ENCODE data around the gene PTCD1. TPM values are rescaled to one million over a fixed set of nuclear protein-coding genes. Genes with fewer than 3 reads are reported as not detected.

Gene PTCD1
- total RNA-seq, 4 donors from 2014 or later = 7.7 to 14.8 (median 10.7) TPM

- H3K27ac ChIP-seq = no peak overlapping the region
- WGBS = 91% methylated on average over 9 of the region's 9 CpGs
- H3K36me3 ChIP-seq = peaks cover 61% of the 10 kb centered on the region
- no peak overlapping the region for H3K4me3 ChIP-seq
- TF ChIP-seq, protein P1, sequence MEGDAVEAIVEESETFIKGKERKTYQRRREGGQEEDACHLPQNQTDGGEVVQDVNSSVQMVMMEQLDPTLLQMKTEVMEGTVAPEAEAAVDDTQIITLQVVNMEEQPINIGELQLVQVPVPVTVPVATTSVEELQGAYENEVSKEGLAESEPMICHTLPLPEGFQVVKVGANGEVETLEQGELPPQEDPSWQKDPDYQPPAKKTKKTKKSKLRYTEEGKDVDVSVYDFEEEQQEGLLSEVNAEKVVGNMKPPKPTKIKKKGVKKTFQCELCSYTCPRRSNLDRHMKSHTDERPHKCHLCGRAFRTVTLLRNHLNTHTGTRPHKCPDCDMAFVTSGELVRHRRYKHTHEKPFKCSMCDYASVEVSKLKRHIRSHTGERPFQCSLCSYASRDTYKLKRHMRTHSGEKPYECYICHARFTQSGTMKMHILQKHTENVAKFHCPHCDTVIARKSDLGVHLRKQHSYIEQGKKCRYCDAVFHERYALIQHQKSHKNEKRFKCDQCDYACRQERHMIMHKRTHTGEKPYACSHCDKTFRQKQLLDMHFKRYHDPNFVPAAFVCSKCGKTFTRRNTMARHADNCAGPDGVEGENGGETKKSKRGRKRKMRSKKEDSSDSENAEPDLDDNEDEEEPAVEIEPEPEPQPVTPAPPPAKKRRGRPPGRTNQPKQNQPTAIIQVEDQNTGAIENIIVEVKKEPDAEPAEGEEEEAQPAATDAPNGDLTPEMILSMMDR (IDR thresholded peaks at IDR 0.05) = no peak
- no peak for TF ChIP-seq POLR2A (IDR thresholded peaks at IDR 0.05)
- TF ChIP-seq EP300 (IDR thresholded peaks at IDR 0.05) = no peak
- TF ChIP-seq POLR2AphosphoS5 (IDR thresholded peaks at IDR 0.05) = no peak
- H3K9me3 ChIP-seq = no peaks in the 10 kb centered on the region
- H3K27me3 ChIP-seq = no peaks in the 10 kb centered on the region
- H3K4me1 ChIP-seq = peaks cover 2% of the 10 kb centered on the region
- DNase-seq (ENCODE audit: low spot score in 2 of 2) = no peak
Measured at GRCh38 chr7:99386584-99387238, 51.9 kb downstream of the PTCD1 start.

GRCh38 chr7:99385564-99385963 is 53.0 kb downstream of the PTCD1 start:
- DNase-seq (ENCODE audit: low spot score in 2 of 2) = no peak
- H3K27ac ChIP-seq = no peak overlapping the region
- H3K27me3 ChIP-seq = no peaks in the 10 kb centered on the region
- peaks cover 13% of the 10 kb centered on the region for H3K4me1 ChIP-seq
- 74% methylated on average over 8 of the region's 8 CpGs for WGBS
- peaks cover 50% of the 10 kb centered on the region for H3K36me3 ChIP-seq
- H3K9me3 ChIP-seq = no peaks in the 10 kb centered on the region
- H3K4me3 ChIP-seq = no peak overlapping the region
- TF ChIP-seq POLR2A (IDR thresholded peaks at IDR 0.05) (no peak), POLR2AphosphoS5 (IDR thresholded peaks at IDR 0.05) (no peak), EP300 (IDR thresholded peaks at IDR 0.05) (no peak)
- TF ChIP-seq, protein P1 (IDR thresholded peaks at IDR 0.05) = no peak

- Histone ChIP-seq H3K27ac (no peak overlapping the region), H3K4me3 (no peak overlapping the region), H3K4me1 (peaks cover 24% of the 10 kb centered on the region), H3K9me3 (no peaks in the 10 kb centered on the region), H3K36me3 (peaks cover 41% of the 10 kb centered on the region), H3K27me3 (no peaks in the 10 kb centered on the region)
- WGBS = 94% methylated on average over 4 of the region's 4 CpGs
- TF ChIP-seq, protein P1 (IDR thresholded peaks at IDR 0.05) = no peak
- TF ChIP-seq EP300 (IDR thresholded peaks at IDR 0.05) = no peak
- TF ChIP-seq POLR2A (IDR thresholded peaks at IDR 0.05) = no peak
- no peak for TF ChIP-seq POLR2AphosphoS5 (IDR thresholded peaks at IDR 0.05)
- DNase-seq (ENCODE audit: low spot score in 2 of 2) = no peak
Measured at GRCh38 chr7:99384523-99384922, 54.1 kb downstream of the PTCD1 start.

DNA sequence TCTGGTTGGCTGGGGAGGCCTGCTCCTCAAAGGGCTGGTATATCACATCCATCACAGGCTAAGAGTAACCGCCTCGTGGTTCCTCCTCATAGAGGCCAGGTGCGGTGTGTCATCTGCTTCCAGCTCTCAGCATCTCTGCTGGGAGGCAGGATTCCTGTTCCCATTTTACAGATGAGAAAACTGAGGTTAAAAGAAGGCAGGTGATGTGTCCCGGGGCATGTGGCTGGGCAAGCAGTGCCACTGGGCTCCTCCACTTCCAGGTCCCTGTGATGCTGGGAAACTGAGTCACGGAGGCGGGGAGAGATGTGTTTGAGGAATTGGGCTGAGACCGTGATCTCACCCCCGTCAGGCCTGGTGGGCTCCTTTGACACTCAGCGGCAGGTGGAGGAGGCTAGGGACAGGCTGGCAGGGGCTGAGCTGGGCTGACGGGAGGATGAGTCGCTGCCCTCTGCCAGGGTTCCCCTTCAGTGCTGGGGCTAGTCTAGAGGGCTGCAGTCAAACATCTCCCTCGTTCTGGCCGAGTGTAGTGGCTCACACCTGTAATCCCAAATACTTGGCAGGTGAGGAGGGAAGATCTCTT is 54.7 kb downstream of the PTCD1 start:
- H3K4me3 ChIP-seq = no peak overlapping the region
- no peaks in the 10 kb centered on the region for H3K9me3 ChIP-seq
- peaks cover 35% of the 10 kb centered on the region for H3K36me3 ChIP-seq
- peaks cover 30% of the 10 kb centered on the region for H3K4me1 ChIP-seq
- no peak for DNase-seq (ENCODE audit: low spot score in 2 of 2)
- no peak for TF ChIP-seq POLR2A (IDR thresholded peaks at IDR 0.05)
- TF ChIP-seq EP300 (IDR thresholded peaks at IDR 0.05) = no peak
- TF ChIP-seq, protein P1 (IDR thresholded peaks at IDR 0.05) = no peak
- TF ChIP-seq POLR2AphosphoS5 (IDR thresholded peaks at IDR 0.05) = no peak
- H3K27me3 ChIP-seq = no peaks in the 10 kb centered on the region
- WGBS = 93% methylated on average over 10 of the region's 13 CpGs
- no peak overlapping the region for H3K27ac ChIP-seq

GRCh38 chr7:99383203-99383602 is 55.4 kb downstream of the PTCD1 start:
- Histone ChIP-seq H3K27ac (no peak overlapping the region), H3K9me3 (no peaks in the 10 kb centered on the region), H3K4me3 (no peak overlapping the region), H3K36me3 (peaks cover 30% of the 10 kb centered on the region), H3K4me1 (peaks cover 37% of the 10 kb centered on the region), H3K27me3 (no peaks in the 10 kb centered on the region)
- no peak for DNase-seq (ENCODE audit: low spot score in 2 of 2)
- 94% methylated on average over 10 of the region's 10 CpGs for WGBS
- no peak for TF ChIP-seq POLR2AphosphoS5 (IDR thresholded peaks at IDR 0.05)
